CD4-positive, alpha-beta T cell (primary cell): ENCODE results near the gene GPC6. TPM values are rescaled to one million over a fixed set of nuclear protein-coding genes. Genes with fewer than 3 reads are reported as not detected.

Source experiments
- ATAC-seq: fragments of 200-7000 bp; cut with Tn5 transposase; one replicate; pipeline ENCODE4 v1.10.0; 2022; ENCODE audit warnings: mild to moderate bottlenecking; ENCODE audit not compliant: poor library complexity
- CTCF ChIA-PET: fragments of 350-600 bp; sonication (Branson Sonifier 250); formaldehyde crosslinking; loops from one replicate; lab custom pipeline; 2021; ENCODE audit warnings: antibody characterized with exemption, inconsistent platforms; lab: Charles Lee
- POLR2A ChIA-PET: fragments of 350-600 bp; sonication (Branson Sonifier 250); formaldehyde crosslinking; loops from one replicate; lab custom pipeline; 2021; ENCODE audit warnings: antibody characterized with exemption, inconsistent platforms; lab: Charles Lee
- DNase-seq, 14 experiments: peaks; one replicate each; pipeline ENCODE4 v3.0.0-alpha.2; 2013 to 2020; ENCODE audit warnings: mixed read lengths in 2 of 14
- H3K27ac ChIP-seq, 2 donors: one replicate each; pipeline versions ENCODE4 v1.5.1 to v1.7.0; 2013; ENCODE audit warnings: low read length in 2 of 2, low read depth in 1 of 2, mild to moderate bottlenecking in 1 of 2
- H3K27me3 ChIP-seq, 2 experiments: 1 replicate in 1 of 2; 2 replicates in 1 of 2; pipeline versions ENCODE4 v1.6.1 to v1.7.0; 2013; ENCODE audit warnings: low read length in 2 of 2, control low read depth in 1 of 2, mild to moderate bottlenecking in 1 of 2, moderate library complexity in 1 of 2; ENCODE audit not compliant: insufficient read depth in 2 of 2, control insufficient read depth in 1 of 2
- H3K36me3 ChIP-seq: one replicate; pipeline ENCODE4 v1.6.1; 2013; ENCODE audit warnings: low read length, control low read depth; ENCODE audit not compliant: insufficient read depth
- H3K4me1 ChIP-seq: one replicate; pipeline ENCODE4 v1.6.1; 2013; ENCODE audit warnings: low read length, control low read depth; ENCODE audit not compliant: insufficient read depth
- H3K4me3 ChIP-seq: one replicate; pipeline ENCODE4 v1.5.1; 2013; ENCODE audit warnings: mild to moderate bottlenecking, low read length, moderate library complexity
- H3K9me3 ChIP-seq, 2 experiments: 1 replicate in 1 of 2; 2 replicates in 1 of 2; pipeline versions ENCODE4 v1.6.1 to v1.7.0; 2013; ENCODE audit warnings: low read length in 2 of 2, mild to moderate bottlenecking in 2 of 2, control low read depth in 1 of 2, moderate library complexity in 1 of 2; ENCODE audit not compliant: control insufficient read depth in 1 of 2, insufficient read depth in 1 of 2
- H3K27ac Mint-ChIP-seq: one replicate; pipeline ENCODE4 v1.8.0; 2020; ENCODE audit warnings: mixed read lengths
- H3K27me3 Mint-ChIP-seq: one replicate; pipeline ENCODE4 v1.8.0; 2021; ENCODE audit warnings: mixed read lengths
- H3K36me3 Mint-ChIP-seq: one replicate; pipeline ENCODE4 v1.8.0; 2021; ENCODE audit warnings: low read depth, mixed read lengths
- H3K4me1 Mint-ChIP-seq: one replicate; pipeline ENCODE4 v1.8.0; 2021; ENCODE audit warnings: low read depth, mixed read lengths
- H3K4me3 Mint-ChIP-seq: one replicate; pipeline ENCODE4 v1.8.0; 2020; ENCODE audit warnings: mild to moderate bottlenecking, mixed read lengths
- H3K9me3 Mint-ChIP-seq: one replicate; pipeline ENCODE4 v1.8.0; 2020; ENCODE audit warnings: mixed read lengths
- CTCF ChIP-seq: fragments of 200-600 bp; IDR thresholded peaks from one replicate; pipeline ENCODE4 v1.8.0; 2022; ENCODE audit warnings: antibody characterized with exemption, mild to moderate bottlenecking
- intact Hi-C, 2 experiments: fragments of 100-400 bp; cut with DNase I in 1 of 2; cut with micrococcal nuclease in 1 of 2; formaldehyde crosslinking; loops; one replicate each; pipeline versions ENCODE4 v1.15.1 to v1.9.0; 2023 to 2025; cut with DNase I, micrococcal nuclease
- total RNA-seq, 174 experiments: library from RNA in 2 of 174; stranded (reverse) in 2 of 174; gene quantifications; one replicate each; pipeline ENCODE4 v1.2.3 and lab custom pipeline; 2021 to 2026

Gene GPC6
- total RNA-seq, 2 experiments from 2014 or later, result not detected

GRCh38 chr13:93963266-93964145 is 736.9 kb downstream of the GPC6 start:
- POLR2A ChIA-PET, result no interaction called here
- H3K4me3 ChIP-seq, result no peak overlapping the region
- no peaks in the 10 kb centered on the region for H3K4me1 Mint-ChIP-seq

GRCh38 chr13:93964146-93964512 is 737.5 kb downstream of the GPC6 start:
- Histone ChIP-seq H3K4me3 (no peak overlapping the region), H3K4me1 (no peaks in the 10 kb centered on the region), H3K9me3 (no peaks in the 10 kb centered on the region), H3K27me3 (no peaks in the 10 kb centered on the region), H3K36me3 (no peaks in the 10 kb centered on the region), H3K27ac (no peak overlapping the region)
- H3K27ac Mint-ChIP-seq, result no peak overlapping the region
- H3K4me1 Mint-ChIP-seq, result no peaks in the 10 kb centered on the region
- no peak overlapping the region for H3K4me3 Mint-ChIP-seq
- CTCF ChIA-PET, result no interaction called here
- intact Hi-C loops, result no loop called here
- H3K36me3 Mint-ChIP-seq, result no peaks in the 10 kb centered on the region
- H3K27me3 Mint-ChIP-seq, result peaks cover 22% of the 10 kb centered on the region
- POLR2A ChIA-PET, result no interaction called here
- DNase-seq, result no peak
- H3K9me3 Mint-ChIP-seq, result no peaks in the 10 kb centered on the region
- no peak for ATAC-seq
- TF ChIP-seq CTCF, result no peak

More at GRCh38 chr13:93963266-93964145, 736.9 kb downstream of the GPC6 start:
- no peak overlapping the region for H3K27ac ChIP-seq
- no peaks in the 10 kb centered on the region for H3K9me3 ChIP-seq
- no peaks in the 10 kb centered on the region for H3K4me1 ChIP-seq
- H3K27ac Mint-ChIP-seq, result no peak overlapping the region
- DNase-seq (no peak), ATAC-seq (no peak)
- no peaks in the 10 kb centered on the region for H3K27me3 ChIP-seq
- H3K4me3 Mint-ChIP-seq, result no peak overlapping the region
- intact Hi-C loops, result no loop called here
- no peaks in the 10 kb centered on the region for H3K36me3 ChIP-seq
- CTCF ChIA-PET, result no interaction called here
- TF ChIP-seq CTCF, result no peak
- H3K27me3 Mint-ChIP-seq, result peaks cover 22% of the 10 kb centered on the region
- H3K36me3 Mint-ChIP-seq, result no peaks in the 10 kb centered on the region
- H3K9me3 Mint-ChIP-seq, result no peaks in the 10 kb centered on the region

- no peak for DNase-seq
- Histone ChIP-seq H3K27me3 (no peaks in the 10 kb centered on the region), H3K36me3 (no peaks in the 10 kb centered on the region), H3K27ac (no peak overlapping the region), H3K9me3 (no peaks in the 10 kb centered on the region), H3K4me3 (no peak overlapping the region), H3K4me1 (no peaks in the 10 kb centered on the region)
- ChIA-PET CTCF (no interaction called here), POLR2A (no interaction called here)
- no peak overlapping the region for H3K27ac Mint-ChIP-seq
- no peak for ATAC-seq
- no peak overlapping the region for H3K4me3 Mint-ChIP-seq
- no peaks in the 10 kb centered on the region for H3K36me3 Mint-ChIP-seq
- H3K9me3 Mint-ChIP-seq, result no peaks in the 10 kb centered on the region
- peaks cover 17% of the 10 kb centered on the region for H3K27me3 Mint-ChIP-seq
- H3K4me1 Mint-ChIP-seq, result no peaks in the 10 kb centered on the region
- intact Hi-C loops, result no loop called here
- TF ChIP-seq CTCF, result no peak
Observed at GRCh38 chr13:93965587-93965986, 739.0 kb downstream of the GPC6 start.
